T47D (cell line): ENCODE measurements around the gene REN.

ENCODE experiments used
- DNase-seq, 2 experiments: peaks; one replicate each; pipeline versions ENCODE4 v3.0.0 to v3.0.0-alpha.2; 2011 to 2012; ENCODE audit warnings: low read depth in 1 of 2, low spot score in 1 of 2
- JUND ChIP-seq: IDR thresholded peaks from 2 replicates; pipeline ENCODE4 v1.6.1; 2012; ENCODE audit warnings: low read depth
- in situ Hi-C: cut with HindIII; loops from 2 replicates; pipeline ENCODE4 v1.10.0; 2016; ENCODE audit warnings: low sequenced_read_pairs, low pct_unique_long_range_greater_than_20kb

Gene REN

GRCh38 chr1:204181116-204181515, 15.0 kb upstream of the REN start:
- DNase-seq, result no peak
- TF ChIP-seq JUND, result no peak
- in situ Hi-C loops, result no loop called here

GRCh38 chr1:204180133-204180532, 14.0 kb upstream of the REN start:
- no peak for DNase-seq

GRCh38 chr1:204178487-204179281, 12.5 kb upstream of the REN start:
- TF ChIP-seq JUND, result no peak
- no peak for DNase-seq
- in situ Hi-C loops, result no loop called here

More at GRCh38 chr1:204180133-204180532, 14.0 kb upstream of the REN start:
- in situ Hi-C loops, result no loop called here
- TF ChIP-seq JUND, result no peak

GRCh38 chr1:204177133-204177532, 11.0 kb upstream of the REN start:
- no peak for DNase-seq
- in situ Hi-C loops, result no loop called here
- TF ChIP-seq JUND, result no peak

- no peak for TF ChIP-seq JUND
- in situ Hi-C loops, result no loop called here
- no peak for DNase-seq
Measured at GRCh38 chr1:204176049-204176448, 9.9 kb upstream of the REN start.

- DNase-seq, result no peak
- in situ Hi-C loops, result no loop called here
- TF ChIP-seq JUND, result no peak
Measured at GRCh38 chr1:204174958-204175357, 8.8 kb upstream of the REN start.

GRCh38 chr1:204172404-204173029, 6.4 kb upstream of the REN start:
- in situ Hi-C loops, result no loop called here
- DNase-seq, result no peak
- no peak for TF ChIP-seq JUND

GRCh38 chr1:204171751-204172178, 5.6 kb upstream of the REN start:
- in situ Hi-C loops, result no loop called here
- peak in 1 of 2 experiments; percentile 74 for DNase-seq

GRCh38 chr1:204170494-204171155, 4.5 kb upstream of the REN start:
- DNase-seq, result no peak
- in situ Hi-C loops, result no loop called here
- no peak for TF ChIP-seq JUND

More at GRCh38 chr1:204171751-204172178, 5.6 kb upstream of the REN start:
- TF ChIP-seq JUND, result no peak

GRCh38 chr1:204169858-204170257, 3.7 kb upstream of the REN start:
- no peak for DNase-seq
- in situ Hi-C loops, result no loop called here
- no peak for TF ChIP-seq JUND

GRCh38 chr1:204167730-204168129, 1.6 kb upstream of the REN start:
- TF ChIP-seq JUND, result no peak
- in situ Hi-C loops, result no loop called here
- DNase-seq, result no peak

GRCh38 chr1:204162494-204163074, 3.6 kb downstream of the REN start:
- TF ChIP-seq JUND, result no peak
- DNase-seq, result peak; percentile 80 to 90
- in situ Hi-C loops, result no loop called here
